ENCODE data around the gene OR6B3.

OR6B3 gene

GRCh38 chr2:240041363-240041762 is 12.0 kb downstream of the OR6B3 start:
- no peaks in the 10 kb centered on the region for H3K9me3 ChIP-seq (ENCODE audit: severe bottlenecking)
- DNase-seq (ENCODE audit: low spot score) (no peak), ATAC-seq (ENCODE audit: low read depth) (no peak)
- no peak overlapping the region for H3K27ac ChIP-seq (ENCODE audit: poor library complexity, severe bottlenecking)
- no peak for TF ChIP-seq CTCF (IDR thresholded peaks at IDR 0.05; ENCODE audit: poor library complexity, severe bottlenecking)
- no peaks in the 10 kb centered on the region for H3K36me3 ChIP-seq (ENCODE audit: low read depth)
- peaks cover 48% of the 10 kb centered on the region for H3K27me3 ChIP-seq (ENCODE audit: insufficient read depth, poor library complexity, severe bottlenecking)
- H3K4me3 ChIP-seq (ENCODE audit: severe bottlenecking) = no peak overlapping the region
- no peaks in the 10 kb centered on the region for H3K4me1 ChIP-seq (ENCODE audit: insufficient read depth, poor library complexity, severe bottlenecking)

- Histone ChIP-seq H3K9me3 (ENCODE audit: severe bottlenecking) (no peaks in the 10 kb centered on the region), H3K27ac (ENCODE audit: poor library complexity, severe bottlenecking) (no peak overlapping the region), H3K27me3 (ENCODE audit: insufficient read depth, poor library complexity, severe bottlenecking) (peaks cover 63% of the 10 kb centered on the region), H3K4me3 (ENCODE audit: severe bottlenecking) (no peak overlapping the region), H3K36me3 (ENCODE audit: low read depth) (no peaks in the 10 kb centered on the region), H3K4me1 (ENCODE audit: insufficient read depth, poor library complexity, severe bottlenecking) (no peaks in the 10 kb centered on the region)
- ATAC-seq (ENCODE audit: low read depth) = no peak
- no peak for DNase-seq (ENCODE audit: low spot score)
- TF ChIP-seq CTCF (IDR thresholded peaks at IDR 0.05; ENCODE audit: poor library complexity, severe bottlenecking) = no peak
Observed at GRCh38 chr2:240037358-240037757, 16.0 kb downstream of the OR6B3 start.

GRCh38 chr2:240033330-240033678 is 20.0 kb downstream of the OR6B3 start:
- ATAC-seq (ENCODE audit: low read depth) (no peak), DNase-seq (ENCODE audit: low spot score) (no peak)
- Histone ChIP-seq H3K27me3 (ENCODE audit: insufficient read depth, poor library complexity, severe bottlenecking) (peaks cover 37% of the 10 kb centered on the region), H3K4me1 (ENCODE audit: insufficient read depth, poor library complexity, severe bottlenecking) (no peaks in the 10 kb centered on the region), H3K4me3 (ENCODE audit: severe bottlenecking) (no peak overlapping the region), H3K9me3 (ENCODE audit: severe bottlenecking) (no peaks in the 10 kb centered on the region), H3K27ac (ENCODE audit: poor library complexity, severe bottlenecking) (no peak overlapping the region), H3K36me3 (ENCODE audit: low read depth) (no peaks in the 10 kb centered on the region)
- no peak for TF ChIP-seq CTCF (IDR thresholded peaks at IDR 0.05; ENCODE audit: poor library complexity, severe bottlenecking)

GRCh38 chr2:240032406-240033329 is 20.7 kb downstream of the OR6B3 start:
- TF ChIP-seq CTCF (IDR thresholded peaks at IDR 0.05; ENCODE audit: poor library complexity, severe bottlenecking) = no peak
- no peak overlapping the region for H3K4me3 ChIP-seq (ENCODE audit: severe bottlenecking)
- peaks cover 34% of the 10 kb centered on the region for H3K27me3 ChIP-seq (ENCODE audit: insufficient read depth, poor library complexity, severe bottlenecking)
- no peaks in the 10 kb centered on the region for H3K9me3 ChIP-seq (ENCODE audit: severe bottlenecking)
- no peaks in the 10 kb centered on the region for H3K36me3 ChIP-seq (ENCODE audit: low read depth)
- no peaks in the 10 kb centered on the region for H3K4me1 ChIP-seq (ENCODE audit: insufficient read depth, poor library complexity, severe bottlenecking)
- DNase-seq (ENCODE audit: low spot score) = no peak
- H3K27ac ChIP-seq (ENCODE audit: poor library complexity, severe bottlenecking) = no peak overlapping the region
- ATAC-seq (ENCODE audit: low read depth) = no peak; the same call in 2 of the 3 replicates
